ENCODE data around the gene S100A8.

- TF ChIP-seq CTCF (IDR thresholded peaks at IDR 0.05) = no peak
- no peak for TF ChIP-seq EP300 (IDR thresholded peaks at IDR 0.05)
- no peak for TF ChIP-seq POLR2AphosphoS5 (IDR thresholded peaks at IDR 0.05)
- TF ChIP-seq POLR2A (IDR thresholded peaks at IDR 0.05) = no peak
These were observed 3.5 kb upstream of the S100A8 start for GRCh38 chr1:153394391-153394790.
